Measurements from ENCODE around the gene SLC35E1. TPM values are rescaled to one million over a fixed set of nuclear protein-coding genes. Genes with fewer than 3 reads are reported as not detected.

The SLC35E1 gene
- total RNA-seq, 4 donors from 2014 or later: 30.6 to 38.1 (median 34.6) TPM

GRCh38 chr19:16518061-16518460 lies 54.2 kb downstream of the SLC35E1 start:
- TF ChIP-seq CTCF (IDR thresholded peaks at IDR 0.05; ENCODE audit: low read depth): no peak

GRCh38 chr19:16516923-16517610 lies 55.1 kb downstream of the SLC35E1 start:
- no peak for TF ChIP-seq CTCF (IDR thresholded peaks at IDR 0.05; ENCODE audit: low read depth)

- TF ChIP-seq CTCF (IDR thresholded peaks at IDR 0.05; ENCODE audit: low read depth): no peak
Observed at GRCh38 chr19:16516381-16516780, 55.8 kb downstream of the SLC35E1 start.

GRCh38 chr19:16514383-16515019 lies 57.7 kb downstream of the SLC35E1 start:
- TF ChIP-seq CTCF (IDR thresholded peaks at IDR 0.05; ENCODE audit: low read depth): no peak

GRCh38 chr19:16509141-16510061 lies 62.8 kb downstream of the SLC35E1 start:
- TF ChIP-seq CTCF (IDR thresholded peaks at IDR 0.05; ENCODE audit: low read depth): no peak

GRCh38 chr19:16508546-16508945 lies 63.7 kb downstream of the SLC35E1 start:
- TF ChIP-seq CTCF (IDR thresholded peaks at IDR 0.05; ENCODE audit: low read depth): no peak

- no peak for TF ChIP-seq CTCF (IDR thresholded peaks at IDR 0.05; ENCODE audit: low read depth)
Observed at GRCh38 chr19:16506961-16507360, 65.3 kb downstream of the SLC35E1 start.

All from subcutaneous adipose tissue (tissue), 4 donors.